Activated naive CD4-positive, alpha-beta T cell treated with anti-CD3 and anti-CD28 coated beads for 36 hours (primary cell): ENCODE data around the gene CRAT. TPM values are rescaled to one million over a fixed set of nuclear protein-coding genes. Genes with fewer than 3 reads are reported as not detected.
A peak's percentile ranks its signal among the peaks of the same experiment; 100 is the strongest.

ENCODE experiments used
- CTCF ChIA-PET: fragments of 350-600 bp; sonication (Branson Sonifier 250); formaldehyde crosslinking; loops from one replicate; lab custom pipeline; 2021; ENCODE audit warnings: antibody characterized with exemption; lab: Charles Lee
- DNase-seq: peaks from one replicate; pipeline ENCODE4 v3.0.0-alpha.2; 2020
- H3K27ac Mint-ChIP-seq: one replicate; pipeline ENCODE4 v1.8.0; 2021; ENCODE audit warnings: mild to moderate bottlenecking, mixed read lengths
- H3K27me3 Mint-ChIP-seq: one replicate; pipeline ENCODE4 v1.8.0; 2021; ENCODE audit warnings: low read depth, mixed read lengths
- H3K36me3 Mint-ChIP-seq: one replicate; pipeline ENCODE4 v1.8.0; 2021; ENCODE audit warnings: low read depth, mixed read lengths
- H3K4me1 Mint-ChIP-seq: one replicate; pipeline ENCODE4 v1.8.0; 2021; ENCODE audit warnings: low read depth, mixed read lengths
- H3K4me3 Mint-ChIP-seq: one replicate; pipeline ENCODE4 v1.8.0; 2021; ENCODE audit warnings: mild to moderate bottlenecking, moderate library complexity, mixed read lengths
- H3K9me3 Mint-ChIP-seq: one replicate; pipeline ENCODE4 v1.8.0; 2021; ENCODE audit warnings: mixed read lengths
- intact Hi-C: fragments of 100-400 bp; cut with micrococcal nuclease; formaldehyde crosslinking; loops from one replicate; pipeline ENCODE4 v1.15.1; 2023
- total RNA-seq, 2 experiments: library from RNA; stranded (reverse); gene quantifications; one replicate each; pipeline ENCODE4 v1.2.3, GENCODE V29; 2021

Gene CRAT
- total RNA-seq, 2 experiments from 2014 or later, result 15.0 to 15.8 TPM

- no peak for DNase-seq
- H3K4me3 Mint-ChIP-seq, result no peak overlapping the region
- intact Hi-C loops, result no loop called here
- CTCF ChIA-PET, result no interaction called here
- no peak overlapping the region for H3K27ac Mint-ChIP-seq
- H3K4me1 Mint-ChIP-seq, result no peaks in the 10 kb centered on the region
- H3K27me3 Mint-ChIP-seq, result no peaks in the 10 kb centered on the region
- H3K9me3 Mint-ChIP-seq, result no peaks in the 10 kb centered on the region
- H3K36me3 Mint-ChIP-seq, result peaks cover 9% of the 10 kb centered on the region
Observed at GRCh38 chr9:129060991-129061390, 49.6 kb downstream of the CRAT start.

GRCh38 chr9:129059796-129060785, 50.5 kb downstream of the CRAT start:
- DNase-seq, result no peak
- H3K4me1 Mint-ChIP-seq, result no peaks in the 10 kb centered on the region
- no peaks in the 10 kb centered on the region for H3K27me3 Mint-ChIP-seq
- intact Hi-C loops, result no loop called here
- H3K27ac Mint-ChIP-seq, result no peak overlapping the region
- no peak overlapping the region for H3K4me3 Mint-ChIP-seq
- H3K9me3 Mint-ChIP-seq, result no peaks in the 10 kb centered on the region
- CTCF ChIA-PET, result no interaction called here
- H3K36me3 Mint-ChIP-seq, result peaks cover 6% of the 10 kb centered on the region

GRCh38 chr9:129058965-129059795, 51.4 kb downstream of the CRAT start:
- H3K27ac Mint-ChIP-seq, result no peak overlapping the region
- no peaks in the 10 kb centered on the region for H3K4me1 Mint-ChIP-seq
- H3K36me3 Mint-ChIP-seq, result peaks cover 10% of the 10 kb centered on the region
- DNase-seq, result no peak
- H3K4me3 Mint-ChIP-seq, result no peak overlapping the region
- intact Hi-C loops, result no loop called here
- CTCF ChIA-PET, result no interaction called here
- no peaks in the 10 kb centered on the region for H3K9me3 Mint-ChIP-seq
- H3K27me3 Mint-ChIP-seq, result no peaks in the 10 kb centered on the region

- DNase-seq, result no peak
- no peaks in the 10 kb centered on the region for H3K9me3 Mint-ChIP-seq
- CTCF ChIA-PET, result no interaction called here
- no peaks in the 10 kb centered on the region for H3K27me3 Mint-ChIP-seq
- peaks cover 7% of the 10 kb centered on the region for H3K36me3 Mint-ChIP-seq
- H3K27ac Mint-ChIP-seq, result peak overlapping the region; percentile 36
- no peaks in the 10 kb centered on the region for H3K4me1 Mint-ChIP-seq
- H3K4me3 Mint-ChIP-seq, result no peak overlapping the region
- intact Hi-C loops, result no loop called here
Observed at GRCh38 chr9:129054163-129054851, 56.3 kb downstream of the CRAT start.

- CTCF ChIA-PET, result no interaction called here
- Mint-ChIP-seq H3K4me1 (no peaks in the 10 kb centered on the region), H3K9me3 (no peaks in the 10 kb centered on the region), H3K27ac (no peak overlapping the region), H3K27me3 (no peaks in the 10 kb centered on the region), H3K36me3 (peaks cover 7% of the 10 kb centered on the region), H3K4me3 (no peak overlapping the region)
- intact Hi-C loops, result no loop called here
- DNase-seq, result no peak
Observed at GRCh38 chr9:129053020-129053419, 57.6 kb downstream of the CRAT start.

- Mint-ChIP-seq H3K36me3 (peaks cover 7% of the 10 kb centered on the region), H3K9me3 (no peaks in the 10 kb centered on the region)
Observed at GRCh38 chr9:129052592-129052991, 58.0 kb downstream of the CRAT start.

More at GRCh38 chr9:129052592-129052991, 58.0 kb downstream of the CRAT start:
- Mint-ChIP-seq H3K27ac (no peak overlapping the region), H3K4me3 (no peak overlapping the region), H3K4me1 (no peaks in the 10 kb centered on the region), H3K27me3 (no peaks in the 10 kb centered on the region)
- CTCF ChIA-PET, result no interaction called here
- DNase-seq, result no peak
- intact Hi-C loops, result no loop called here

Other genes with a start within 250 kb of the CRAT start
- gene KYAT1, start 228.8 kb downstream of the CRAT start, total RNA-seq, result 10 to 100 TPM; 29.6 to 33.6 TPM
- 10 to 100 TPM; 13.1 to 13.2 TPM for gene LRRC8A, start 228.7 kb downstream of the CRAT start, total RNA-seq
- under 1 TPM; 0.44 to 0.50 TPM for gene PHYHD1, start 189.8 kb downstream of the CRAT start, total RNA-seq
- gene DOLK, start 163.2 kb downstream of the CRAT start, total RNA-seq, result 1 to 10 TPM; 2.5 to 2.7 TPM
- 100 to 1,000 TPM; 101 to 112 TPM for gene NUP188, start 163.1 kb downstream of the CRAT start, total RNA-seq
- 10 to 100 TPM; 38.0 to 38.2 TPM for gene SH3GLB2, start 82.5 kb downstream of the CRAT start, total RNA-seq
- gene MIGA2, start 74.2 kb downstream of the CRAT start, total RNA-seq, result 10 to 100 TPM; 36.3 to 42.7 TPM
- 10 to 100 TPM; 15.5 to 19.9 TPM for gene DOLPP1, start 29.7 kb downstream of the CRAT start, total RNA-seq
- 10 to 100 TPM; 83.0 to 94.5 TPM for gene PTPA, start 622 bp upstream of the CRAT start, total RNA-seq
- 1 to 10 TPM; 1.1 to 1.6 TPM for gene IER5L, start 67.5 kb upstream of the CRAT start, total RNA-seq